Cerebellar cortex (tissue), 1 donor: ENCODE data around the gene FKBP8.
A peak's percentile ranks its signal among the peaks of the same experiment; 100 is the strongest.

Experiments used
- DNase-seq: peaks from one replicate; pipeline ENCODE4 v3.0.0-alpha.2; 2015; ENCODE audit warnings: low spot score

Gene FKBP8

DNA sequence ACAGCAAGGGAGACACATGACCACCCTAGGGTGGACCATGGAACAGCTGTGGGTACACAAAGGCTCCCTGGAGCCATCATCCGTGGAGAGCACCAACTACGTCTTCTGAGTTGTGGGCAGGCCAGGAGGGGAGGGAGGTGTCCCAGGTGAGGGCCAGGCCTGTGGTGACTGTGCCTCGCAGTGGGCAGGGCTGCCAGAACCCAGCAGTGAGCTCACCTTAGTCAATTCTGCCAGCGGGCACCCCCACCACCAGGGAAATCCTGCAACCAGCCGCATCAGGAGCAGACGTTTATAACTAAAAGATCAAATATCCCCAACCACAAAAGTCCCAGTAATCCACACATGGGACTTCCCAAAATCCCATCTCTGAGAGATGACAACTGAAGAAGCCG is 41.1 kb downstream of the FKBP8 start:
- DNase-seq: no peak

DNA sequence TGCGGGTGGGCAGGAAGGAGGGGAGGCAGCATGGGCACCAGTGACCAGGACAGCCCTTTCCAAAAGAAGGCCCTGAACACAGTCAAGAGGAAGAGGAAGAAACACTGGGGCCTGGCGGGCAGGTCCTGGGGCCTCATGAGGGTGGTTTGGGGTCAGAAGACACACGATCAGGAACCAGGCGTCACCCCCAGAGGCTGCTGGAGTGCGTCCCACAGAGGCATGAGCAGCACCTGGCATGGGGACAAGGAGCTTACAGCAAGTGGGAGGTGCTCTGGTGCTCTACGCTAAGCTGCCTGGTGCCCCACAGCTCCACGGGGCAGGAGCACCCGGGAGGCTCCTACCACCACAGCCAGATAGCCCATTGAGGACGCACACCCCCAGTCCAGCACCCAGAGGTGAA is 41.5 kb downstream of the FKBP8 start:
- no peak for DNase-seq

DNA sequence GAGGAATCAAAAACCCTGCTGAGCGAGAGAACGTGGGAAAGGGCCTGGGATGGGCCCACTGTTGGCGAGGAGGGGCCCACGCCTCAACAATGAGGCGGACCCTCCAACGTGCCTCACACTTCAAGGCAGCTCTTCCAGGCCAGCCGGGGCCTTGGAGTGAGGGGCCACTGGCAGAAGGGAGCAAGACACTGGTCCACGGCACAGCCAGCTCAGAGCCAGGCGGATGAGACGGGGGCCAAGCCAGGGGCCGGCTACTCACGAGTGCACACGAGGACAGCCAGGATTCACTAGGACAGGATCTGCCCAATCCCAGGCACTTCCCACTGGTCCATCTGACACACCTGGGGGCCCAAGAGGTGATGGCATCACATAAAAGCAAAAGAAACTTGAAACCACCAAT is 42.0 kb downstream of the FKBP8 start:
- no peak for DNase-seq

GRCh38 chr19:18500799-18501198 is 42.6 kb downstream of the FKBP8 start:
- DNase-seq: peak; percentile 61

- no peak for DNase-seq
These were observed 43.0 kb downstream of the FKBP8 start for GRCh38 chr19:18500376-18500775.

DNA sequence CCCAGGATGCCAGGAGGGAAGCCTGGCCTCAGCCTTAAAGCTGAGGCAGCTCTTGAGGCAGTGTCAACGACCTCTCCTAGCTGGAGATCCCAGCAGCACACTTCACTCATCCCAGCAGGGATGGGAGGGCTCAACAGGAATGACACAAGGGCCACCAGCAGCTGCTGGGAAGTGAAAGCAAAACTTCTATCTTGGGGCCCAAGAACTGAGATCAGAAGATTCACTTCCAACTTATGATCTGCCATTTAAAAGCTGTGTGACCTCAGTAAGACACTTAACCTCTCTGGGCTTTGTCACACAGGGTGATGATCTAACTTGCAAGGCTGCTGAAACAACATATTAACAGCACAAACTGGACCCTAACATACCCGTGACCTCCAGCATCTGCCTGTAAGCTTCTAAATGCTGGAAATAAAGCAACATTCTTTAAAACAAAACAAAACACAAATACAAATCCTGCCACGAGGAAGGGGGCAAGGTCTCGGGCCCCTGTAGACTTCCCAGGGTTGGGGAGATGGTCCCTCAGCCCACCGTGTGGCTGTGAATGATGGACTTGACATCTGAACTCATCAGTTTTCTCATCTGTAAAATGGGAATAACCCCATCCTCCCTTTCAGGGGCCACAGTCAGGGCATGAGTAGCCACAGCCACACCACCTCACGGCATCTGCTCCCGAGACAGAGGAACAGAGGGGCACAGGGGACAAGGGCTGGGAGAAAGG is 44.2 kb downstream of the FKBP8 start:
- no peak for DNase-seq

DNA sequence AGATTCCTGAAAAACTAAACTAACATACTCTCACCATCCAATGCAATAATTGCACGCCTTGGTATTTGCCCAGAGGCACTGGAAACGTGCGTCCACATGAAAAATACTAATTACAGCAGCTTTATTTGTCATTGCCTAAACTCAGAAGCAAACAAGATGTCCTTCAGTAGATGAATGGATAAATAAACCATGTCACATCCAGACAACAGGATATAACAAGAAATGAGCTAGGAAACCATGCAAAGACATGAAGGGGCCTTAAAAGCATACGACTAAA is 46.5 kb downstream of the FKBP8 start:
- DNase-seq: no peak

GRCh38 chr19:18496167-18496979 is 47.0 kb downstream of the FKBP8 start:
- no peak for DNase-seq

- DNase-seq: no peak
These were observed 48.0 kb downstream of the FKBP8 start for GRCh38 chr19:18495204-18495911.

GRCh38 chr19:18494267-18494607 is 49.1 kb downstream of the FKBP8 start:
- no peak for DNase-seq

DNA sequence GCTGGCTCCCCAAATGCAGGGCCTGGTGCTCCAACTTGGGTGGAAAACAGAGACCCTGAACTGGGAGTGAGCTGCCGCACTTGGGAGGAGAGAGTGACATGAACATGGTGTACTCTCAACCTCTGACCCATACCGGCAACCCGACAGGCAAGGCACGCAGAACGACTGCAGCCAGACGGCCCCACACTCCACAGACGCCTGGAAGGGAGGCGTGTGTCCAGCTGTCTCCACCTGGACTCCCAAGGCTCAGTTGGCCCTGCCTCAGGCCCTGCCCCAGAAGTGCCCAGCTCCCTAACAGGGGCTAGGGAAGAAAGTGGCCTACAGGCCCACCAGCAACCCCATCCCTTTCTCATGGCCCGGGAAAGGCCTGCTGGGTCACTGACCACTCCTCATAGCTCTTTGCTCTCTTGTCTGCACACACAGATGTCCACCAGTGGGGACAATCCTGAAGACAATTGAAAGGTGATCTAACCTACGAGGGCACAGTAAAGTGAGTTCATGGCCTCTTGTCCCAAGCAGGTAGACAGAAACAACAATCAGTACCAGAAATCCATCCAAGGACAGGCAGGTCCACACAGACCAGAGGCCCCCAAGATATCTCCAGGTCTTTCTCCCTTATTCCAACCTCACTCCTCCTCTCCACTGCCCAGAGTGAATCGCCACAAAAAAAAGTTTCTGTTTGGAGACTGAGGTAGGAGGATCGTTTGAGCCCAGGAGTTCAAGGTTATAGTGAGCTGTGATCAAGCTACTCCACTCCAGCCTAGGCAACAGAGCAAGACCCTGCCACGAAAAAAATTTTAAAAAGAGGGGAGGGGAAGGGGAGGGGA is 49.7 kb downstream of the FKBP8 start:
- no peak for DNase-seq

DNA sequence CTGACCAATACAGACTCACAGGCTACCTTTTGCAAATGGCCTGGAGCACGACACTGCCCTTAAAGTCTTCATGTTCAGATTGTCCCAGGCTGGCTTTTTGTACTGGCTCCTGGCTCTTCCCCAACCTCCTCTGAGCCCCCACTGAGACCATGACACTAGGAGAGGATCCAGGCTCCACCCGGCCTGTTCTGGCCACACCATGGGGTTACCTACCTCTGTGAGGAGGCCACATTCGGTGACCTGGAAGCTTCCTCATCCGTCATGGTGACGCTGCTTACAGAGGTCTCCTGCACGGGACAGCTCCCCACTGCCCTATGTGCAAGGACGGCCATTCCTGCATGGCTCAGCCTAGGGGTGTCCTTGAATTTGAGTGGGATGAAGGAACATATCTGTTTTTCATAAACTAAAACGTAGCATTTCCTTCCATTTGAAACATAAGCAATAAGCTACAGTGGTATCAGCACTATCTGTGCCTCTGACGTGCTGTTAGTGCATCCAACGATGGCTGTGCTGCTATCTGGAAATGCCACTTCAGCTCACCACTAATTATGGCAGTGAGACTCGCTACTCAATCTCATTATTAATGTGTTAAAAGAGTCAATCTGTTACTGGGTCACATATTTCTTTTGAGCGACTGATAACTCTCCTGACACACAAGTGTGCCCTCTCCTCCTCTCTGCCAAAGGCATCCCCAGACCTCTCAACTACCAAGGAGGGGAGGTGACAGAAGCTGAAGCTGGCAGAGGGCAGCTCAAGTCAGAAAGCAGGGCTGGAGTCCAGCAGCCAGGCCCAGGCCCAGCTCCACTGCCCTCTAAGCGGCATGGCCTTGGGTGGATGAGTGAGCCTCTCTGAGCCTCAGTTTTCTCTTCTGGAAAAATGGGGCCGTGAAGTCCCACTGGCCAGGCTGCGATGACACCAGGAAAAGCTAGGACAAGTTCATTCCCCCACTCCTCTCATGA is 51.1 kb downstream of the FKBP8 start:
- peak; percentile 58 for DNase-seq

DNA sequence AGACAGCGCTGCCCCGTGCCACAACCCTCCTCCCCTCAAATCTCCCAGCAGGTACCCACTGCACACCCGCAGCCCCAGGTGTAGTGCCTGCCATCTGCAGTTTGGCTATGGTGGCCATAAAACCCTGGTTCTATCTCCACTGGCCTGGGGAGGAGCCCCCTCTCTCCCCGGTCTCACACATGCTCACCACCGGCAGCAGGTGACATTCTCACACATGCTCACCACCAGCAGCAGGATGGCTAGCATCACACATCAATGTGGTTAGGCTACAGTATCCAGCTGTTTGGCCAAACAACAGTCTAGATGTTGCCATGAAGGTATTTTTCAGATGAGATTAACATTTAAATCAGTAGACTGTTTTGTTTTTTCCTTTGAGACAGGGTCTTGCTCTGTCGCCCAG is 52.6 kb downstream of the FKBP8 start:
- DNase-seq: no peak

DNA sequence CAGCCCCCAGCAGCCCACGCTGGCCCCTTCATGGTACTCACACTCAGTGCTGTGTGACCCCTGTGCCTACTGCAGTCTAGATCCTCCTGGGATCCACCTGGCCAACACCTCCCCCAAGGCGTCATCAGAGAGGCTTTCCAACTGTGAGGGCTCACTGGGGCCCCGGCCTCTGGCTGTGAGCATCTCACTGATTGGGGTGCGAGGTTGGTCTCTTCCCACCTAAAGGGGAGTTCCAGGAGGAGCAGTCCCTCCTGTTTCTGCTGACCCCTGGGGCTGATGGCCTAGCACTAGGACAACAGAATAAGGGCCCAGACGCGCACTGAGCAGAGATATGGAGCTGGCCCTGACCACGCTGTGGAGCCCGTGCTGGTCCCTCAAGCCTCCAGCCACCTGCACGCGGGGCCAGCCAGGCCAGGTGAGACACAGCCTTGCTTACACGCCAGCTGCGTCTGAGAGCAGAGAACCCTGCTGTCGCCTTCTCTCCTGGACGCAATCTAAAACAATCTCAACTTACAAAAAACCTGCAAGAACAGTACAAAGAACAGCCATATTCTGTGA is 53.7 kb downstream of the FKBP8 start:
- no peak for DNase-seq

- peak; percentile 83 for DNase-seq
These were observed 54.3 kb downstream of the FKBP8 start for GRCh38 chr19:18488838-18489626.

- DNase-seq: no peak
These were observed 55.0 kb downstream of the FKBP8 start for GRCh38 chr19:18488403-18488723.

GRCh38 chr19:18487576-18488402 is 55.6 kb downstream of the FKBP8 start:
- DNase-seq: peak; percentile 79

- no peak for DNase-seq
These were observed 56.6 kb downstream of the FKBP8 start for GRCh38 chr19:18486746-18487145.

DNA sequence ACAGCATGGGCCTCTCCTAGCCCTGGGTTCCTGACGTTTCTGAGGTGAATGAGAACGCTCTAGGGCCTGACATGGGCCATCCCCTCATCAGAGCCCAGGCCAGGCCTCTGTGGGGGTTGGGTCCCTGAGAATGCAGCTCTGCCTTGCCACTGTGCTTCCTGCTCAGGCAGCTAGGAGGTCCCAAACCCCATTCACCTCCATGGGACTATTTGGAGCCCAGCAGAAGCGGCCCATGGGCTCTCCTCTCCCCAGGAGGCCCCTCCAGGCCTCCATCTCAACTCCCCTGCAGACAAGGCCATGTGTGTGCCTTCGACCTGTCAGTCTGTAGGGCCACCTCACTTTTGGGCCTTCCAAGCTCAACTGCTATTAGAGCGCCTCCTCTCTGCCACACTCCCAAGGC is 58.4 kb downstream of the FKBP8 start:
- DNase-seq: no peak
